ENCODE results near the gene NMRK2. TPM values are rescaled to one million over a fixed set of nuclear protein-coding genes. Genes with fewer than 3 reads are reported as not detected.

Gene NMRK2
- total and polyA plus RNA-seq, 2 of the 13 experiments (the other 11 are each of a cell fraction or from before 2014, with no cell fraction given) = not detected

GRCh38 chr19:3977242-3978143 lies 44.6 kb downstream of the NMRK2 start (continued):
- TF ChIP-seq ZBTB46 (CRISPR knock-in tag; IDR thresholded peaks at IDR 0.05; ENCODE audit: borderline replicate concordance) (no peak), ZNF530 (CRISPR knock-in tag; IDR thresholded peaks at IDR 0.05; ENCODE audit: low read depth) (no peak), GABPB1 (CRISPR knock-in tag; IDR thresholded peaks at IDR 0.05) (no peak), CTCF (CRISPR knock-in tag; IDR thresholded peaks at IDR 0.05) (peak; percentile 11; the same call in 1 of the 2 replicates), ZBTB2 (CRISPR knock-in tag; IDR thresholded peaks at IDR 0.05; ENCODE audit: low read depth) (no peak), ZMAT3 (CRISPR knock-in tag; conservative IDR thresholded peaks at IDR 0.05) (no peak), MLX (CRISPR knock-in tag; IDR thresholded peaks at IDR 0.05) (no peak), ZHX1 (CRISPR knock-in tag; IDR thresholded peaks at IDR 0.05; ENCODE audit: low read depth) (no peak), ARID2 (CRISPR knock-in tag; IDR thresholded peaks at IDR 0.05; ENCODE audit: borderline replicate concordance) (no peak), ATF3 (CRISPR knock-in tag; IDR thresholded peaks at IDR 0.05) (no peak), ZNF598 (CRISPR knock-in tag; IDR thresholded peaks at IDR 0.05; ENCODE audit: borderline replicate concordance) (no peak), ZZZ3 (CRISPR knock-in tag; IDR thresholded peaks at IDR 0.05; ENCODE audit: borderline replicate concordance) (no peak), ZNF790 (CRISPR knock-in tag; IDR thresholded peaks at IDR 0.05; ENCODE audit: borderline replicate concordance) (no peak), KDM2A (CRISPR knock-in tag; IDR thresholded peaks at IDR 0.05; ENCODE audit: borderline replicate concordance, low read depth) (no peak), MAZ (IDR thresholded peaks at IDR 0.05; ENCODE audit: borderline replicate concordance, low read depth, low read length) (no peak), MAZ (CRISPR knock-in tag; IDR thresholded peaks at IDR 0.05; ENCODE audit: low read depth) (no peak), ZNF224 (CRISPR knock-in tag; IDR thresholded peaks at IDR 0.05) (no peak), RAD51 (IDR thresholded peaks at IDR 0.05; ENCODE audit: borderline replicate concordance) (no peak)
